Measurements from ENCODE around the gene EIF1AD. TPM values are rescaled to one million over a fixed set of nuclear protein-coding genes. Genes with fewer than 3 reads are reported as not detected.

The EIF1AD gene
- total and polyA plus RNA-seq, 9 of the 15 experiments (the other 6 are each of a cell fraction or from before 2014, with no cell fraction given): 50.1 to 98.8 (median 58.7) TPM

- Histone ChIP-seq H3K27ac (ENCODE audit: extremely low read depth, low read depth, low read length) (no peak overlapping the region), H4K20me1 (replicated peaks; ENCODE audit: control insufficient read depth, insufficient read depth, low read length) (no peaks in the 10 kb centered on the region), H3K4me2 (ENCODE audit: insufficient read depth, low read length) (no peak overlapping the region), H3K9me1 (ENCODE audit: control insufficient read depth, insufficient read depth, low read length) (no peaks in the 10 kb centered on the region), H3K36me3 (ENCODE audit: control insufficient read depth, insufficient read depth, low read length) (peaks cover 85% of the 10 kb centered on the region), H3K9ac (ENCODE audit: insufficient read depth in 1 of 2, low read depth in 2 of 2, low read length in 2 of 2) (no peak overlapping the region; a peak in 1 of 4 replicates), H3K9me3 (replicated peaks; ENCODE audit: control insufficient read depth, insufficient read depth, low read depth, low read length) (no peaks in the 10 kb centered on the region), H3K79me2 (ENCODE audit: control insufficient read depth, insufficient read depth, low read length) (peaks cover 7% of the 10 kb centered on the region), H3K4me3 (no peak overlapping the region), H3K4me1 (replicated peaks in 1 of 2; ENCODE audit: control insufficient read depth in 2 of 2, insufficient read depth in 2 of 2, low read length in 2 of 2) (peaks cover 0 to 15% of the 10 kb centered on the region in 2 experiments; a peak in 3 of 5 replicates), H3K27me3 (ENCODE audit: control insufficient read depth in 2 of 2, insufficient read depth in 2 of 2, low read length in 2 of 2) (no peaks in the 10 kb centered on the region), H2AFZ (ENCODE audit: low read depth, low read length) (no peak overlapping the region)
- no peak for DNase-seq (ENCODE audit: extremely low read depth in 1 of 4, low spot score in 3 of 4)
- ChIA-PET CTCF (ENCODE audit: low intra/inter-chr PET ratio) (no interaction called here), POLR2A (interaction anchor here (0.6 to 0.7 kb wide), 3 partner anchors 22 to 968 kb away, joined by 3 to 5 read pairs (median 3); no protein-coding TSS in a partner anchor)
- TF ChIP-seq ID3 (CRISPR knock-in tag; IDR thresholded peaks at IDR 0.05): no peak
- TF ChIP-seq ID3 (tag; IDR thresholded peaks at IDR 0.05): no peak
- peak; percentile 30; the same call in 1 of the 2 replicates for TF ChIP-seq RBFOX2 (IDR thresholded peaks at IDR 0.05; ENCODE audit: low read depth, low read length)
- TF ChIP-seq ZBTB17 (CRISPR knock-in tag; IDR thresholded peaks at IDR 0.05): no peak
- peak; percentile 56; the same call in 1 of the 2 replicates for TF ChIP-seq ZBTB33 (CRISPR knock-in tag; IDR thresholded peaks at IDR 0.05)
- no peak for TF ChIP-seq SRSF1 (IDR thresholded peaks at IDR 0.05; ENCODE audit: low read depth, low read length)
- TF ChIP-seq CTCF (IDR thresholded peaks at IDR 0.05 in 2 of 3, conservative IDR thresholded peaks at IDR 0.05 in 1 of 3; ENCODE audit: insufficient read depth in 2 of 3, low read depth in 1 of 3, low read length in 3 of 3): peak in 2 of 3 experiments; percentile 10 to 12; a peak in 1 of 6 replicates
- no TSS peak for BruUV-seq (replicated peaks)
- intact Hi-C loops (cut with micrococcal nuclease): no loop called here
- in situ Hi-C loops (cut with MboI): no loop called here
- FAIRE-seq: no peak
- ATAC-seq: peak; percentile 20; the same call in 1 of the 3 replicates
- WGBS (ENCODE audit: insufficient coverage, low coverage, missing lambda C conversion rate): 88% methylated on average over 14 of the region's 15 CpGs
Measured at GRCh38 chr11:65968600-65969482, 33.1 kb downstream of the EIF1AD start.

Data from K562 (cell line).